Measurements from ENCODE around the gene JUNB. TPM values are rescaled to one million over a fixed set of nuclear protein-coding genes. Genes with fewer than 3 reads are reported as not detected.

Gene JUNB
- total and polyA plus RNA-seq, 10 of the 15 experiments (the other 5 are each of a cell fraction or from before 2014, with no cell fraction given), result 0.55 to 144 (median 68.3) TPM

DNA sequence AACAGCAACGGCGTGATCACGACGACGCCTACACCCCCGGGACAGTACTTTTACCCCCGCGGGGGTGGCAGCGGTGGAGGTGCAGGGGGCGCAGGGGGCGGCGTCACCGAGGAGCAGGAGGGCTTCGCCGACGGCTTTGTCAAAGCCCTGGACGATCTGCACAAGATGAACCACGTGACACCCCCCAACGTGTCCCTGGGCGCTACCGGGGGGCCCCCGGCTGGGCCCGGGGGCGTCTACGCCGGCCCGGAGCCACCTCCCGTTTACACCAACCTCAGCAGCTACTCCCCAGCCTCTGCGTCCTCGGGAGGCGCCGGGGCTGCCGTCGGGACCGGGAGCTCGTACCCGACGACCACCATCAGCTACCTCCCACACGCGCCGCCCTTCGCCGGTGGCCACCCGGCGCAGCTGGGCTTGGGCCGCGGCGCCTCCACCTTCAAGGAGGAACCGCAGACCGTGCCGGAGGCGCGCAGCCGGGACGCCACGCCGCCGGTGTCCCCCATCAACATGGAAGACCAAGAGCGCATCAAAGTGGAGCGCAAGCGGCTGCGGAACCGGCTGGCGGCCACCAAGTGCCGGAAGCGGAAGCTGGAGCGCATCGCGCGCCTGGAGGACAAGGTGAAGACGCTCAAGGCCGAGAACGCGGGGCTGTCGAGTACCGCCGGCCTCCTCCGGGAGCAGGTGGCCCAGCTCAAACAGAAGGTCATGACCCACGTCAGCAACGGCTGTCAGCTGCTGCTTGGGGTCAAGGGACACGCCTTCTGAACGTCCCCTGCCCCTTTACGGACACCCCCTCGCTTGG is 966 bp downstream of the JUNB start (continued):
- TF ChIP-seq, protein P1, sequence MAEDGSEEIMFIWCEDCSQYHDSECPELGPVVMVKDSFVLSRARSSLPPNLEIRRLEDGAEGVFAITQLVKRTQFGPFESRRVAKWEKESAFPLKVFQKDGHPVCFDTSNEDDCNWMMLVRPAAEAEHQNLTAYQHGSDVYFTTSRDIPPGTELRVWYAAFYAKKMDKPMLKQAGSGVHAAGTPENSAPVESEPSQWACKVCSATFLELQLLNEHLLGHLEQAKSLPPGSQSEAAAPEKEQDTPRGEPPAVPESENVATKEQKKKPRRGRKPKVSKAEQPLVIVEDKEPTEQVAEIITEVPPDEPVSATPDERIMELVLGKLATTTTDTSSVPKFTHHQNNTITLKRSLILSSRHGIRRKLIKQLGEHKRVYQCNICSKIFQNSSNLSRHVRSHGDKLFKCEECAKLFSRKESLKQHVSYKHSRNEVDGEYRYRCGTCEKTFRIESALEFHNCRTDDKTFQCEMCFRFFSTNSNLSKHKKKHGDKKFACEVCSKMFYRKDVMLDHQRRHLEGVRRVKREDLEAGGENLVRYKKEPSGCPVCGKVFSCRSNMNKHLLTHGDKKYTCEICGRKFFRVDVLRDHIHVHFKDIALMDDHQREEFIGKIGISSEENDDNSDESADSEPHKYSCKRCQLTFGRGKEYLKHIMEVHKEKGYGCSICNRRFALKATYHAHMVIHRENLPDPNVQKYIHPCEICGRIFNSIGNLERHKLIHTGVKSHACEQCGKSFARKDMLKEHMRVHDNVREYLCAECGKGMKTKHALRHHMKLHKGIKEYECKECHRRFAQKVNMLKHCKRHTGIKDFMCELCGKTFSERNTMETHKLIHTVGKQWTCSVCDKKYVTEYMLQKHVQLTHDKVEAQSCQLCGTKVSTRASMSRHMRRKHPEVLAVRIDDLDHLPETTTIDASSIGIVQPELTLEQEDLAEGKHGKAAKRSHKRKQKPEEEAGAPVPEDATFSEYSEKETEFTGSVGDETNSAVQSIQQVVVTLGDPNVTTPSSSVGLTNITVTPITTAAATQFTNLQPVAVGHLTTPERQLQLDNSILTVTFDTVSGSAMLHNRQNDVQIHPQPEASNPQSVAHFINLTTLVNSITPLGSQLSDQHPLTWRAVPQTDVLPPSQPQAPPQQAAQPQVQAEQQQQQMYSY (CRISPR knock-in tag; IDR thresholded peaks at IDR 0.05), result no peak
- TF ChIP-seq SIN3A (IDR thresholded peaks at IDR 0.05; ENCODE audit: low read depth, low read length), result peak; percentile 72; the same call in 1 of the 2 replicates
- TF ChIP-seq CREB1 (IDR thresholded peaks at IDR 0.05; ENCODE audit: low read depth), result no peak
- no peak for TF ChIP-seq JUND (IDR thresholded peaks at IDR 0.05; ENCODE audit: low read depth, low read length)
- 0 out of 2 replicates have a peak, but pooled peaks have one; percentile 10 for TF ChIP-seq CHD2 (IDR thresholded peaks at IDR 0.05; ENCODE audit: borderline replicate concordance, low read depth, low read length)
- peak; percentile 96 for TF ChIP-seq NR2F1 (conservative IDR thresholded peaks at IDR 0.05)
- TF ChIP-seq, protein P2, sequence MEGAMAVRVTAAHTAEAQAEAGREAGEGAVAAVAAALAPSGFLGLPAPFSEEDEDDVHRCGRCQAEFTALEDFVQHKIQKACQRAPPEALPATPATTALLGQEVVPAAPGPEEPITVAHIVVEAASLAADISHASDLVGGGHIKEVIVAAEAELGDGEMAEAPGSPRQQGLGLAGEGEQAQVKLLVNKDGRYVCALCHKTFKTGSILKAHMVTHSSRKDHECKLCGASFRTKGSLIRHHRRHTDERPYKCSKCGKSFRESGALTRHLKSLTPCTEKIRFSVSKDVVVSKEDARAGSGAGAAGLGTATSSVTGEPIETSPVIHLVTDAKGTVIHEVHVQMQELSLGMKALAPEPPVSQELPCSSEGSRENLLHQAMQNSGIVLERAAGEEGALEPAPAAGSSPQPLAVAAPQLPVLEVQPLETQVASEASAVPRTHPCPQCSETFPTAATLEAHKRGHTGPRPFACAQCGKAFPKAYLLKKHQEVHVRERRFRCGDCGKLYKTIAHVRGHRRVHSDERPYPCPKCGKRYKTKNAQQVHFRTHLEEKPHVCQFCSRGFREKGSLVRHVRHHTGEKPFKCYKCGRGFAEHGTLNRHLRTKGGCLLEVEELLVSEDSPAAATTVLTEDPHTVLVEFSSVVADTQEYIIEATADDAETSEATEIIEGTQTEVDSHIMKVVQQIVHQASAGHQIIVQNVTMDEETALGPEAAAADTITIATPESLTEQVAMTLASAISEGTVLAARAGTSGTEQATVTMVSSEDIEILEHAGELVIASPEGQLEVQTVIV (IDR thresholded peaks at IDR 0.05; ENCODE audit: borderline replicate concordance, partially characterized antibody), result no peak
- no peak for TF ChIP-seq BCL11A (IDR thresholded peaks at IDR 0.05; ENCODE audit: low read depth, low read length)
- TF ChIP-seq, protein P3, sequence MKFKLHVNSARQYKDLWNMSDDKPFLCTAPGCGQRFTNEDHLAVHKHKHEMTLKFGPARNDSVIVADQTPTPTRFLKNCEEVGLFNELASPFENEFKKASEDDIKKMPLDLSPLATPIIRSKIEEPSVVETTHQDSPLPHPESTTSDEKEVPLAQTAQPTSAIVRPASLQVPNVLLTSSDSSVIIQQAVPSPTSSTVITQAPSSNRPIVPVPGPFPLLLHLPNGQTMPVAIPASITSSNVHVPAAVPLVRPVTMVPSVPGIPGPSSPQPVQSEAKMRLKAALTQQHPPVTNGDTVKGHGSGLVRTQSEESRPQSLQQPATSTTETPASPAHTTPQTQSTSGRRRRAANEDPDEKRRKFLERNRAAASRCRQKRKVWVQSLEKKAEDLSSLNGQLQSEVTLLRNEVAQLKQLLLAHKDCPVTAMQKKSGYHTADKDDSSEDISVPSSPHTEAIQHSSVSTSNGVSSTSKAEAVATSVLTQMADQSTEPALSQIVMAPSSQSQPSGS (IDR thresholded peaks at IDR 0.05; ENCODE audit: low read length), result no peak
- TF ChIP-seq STAT3 (IDR thresholded peaks at IDR 0.05; ENCODE audit: low read depth, low read length), result no peak
- no peak for TF ChIP-seq ETV6 (conservative IDR thresholded peaks at IDR 0.05 in 1 of 2, IDR thresholded peaks at IDR 0.05 in 1 of 2; ENCODE audit: borderline replicate concordance in 1 of 2, low read depth in 1 of 2)
- TF ChIP-seq MYC (IDR thresholded peaks at IDR 0.05; ENCODE audit: insufficient read depth, insufficient read length, insufficient replicate concordance, low read length, severe bottlenecking), result no peak
- peak; percentile 40; the same call in 1 of the 2 replicates for TF ChIP-seq SPI1 (IDR thresholded peaks at IDR 0.05; ENCODE audit: borderline replicate concordance, insufficient read depth, low read depth, low read length)
- peak; percentile 80 for TF ChIP-seq NR2C1 (IDR thresholded peaks at IDR 0.05)
- no peak for TF ChIP-seq IKZF2 (IDR thresholded peaks at IDR 0.05)
- TF ChIP-seq SMAD5 (IDR thresholded peaks at IDR 0.05; ENCODE audit: low read depth), result no peak; the same call in 1 of the 2 replicates
- no peak for TF ChIP-seq EZH2 (IDR thresholded peaks at IDR 0.05; ENCODE audit: borderline replicate concordance, control insufficient read depth, low read depth, low read length)
- no peak for TF ChIP-seq IRF4 (IDR thresholded peaks at IDR 0.05; ENCODE audit: low read depth, low read length)
- TF ChIP-seq FOS (IDR thresholded peaks at IDR 0.05; ENCODE audit: borderline replicate concordance, extremely low read depth, insufficient read length), result no peak
- TF ChIP-seq, protein P4, sequence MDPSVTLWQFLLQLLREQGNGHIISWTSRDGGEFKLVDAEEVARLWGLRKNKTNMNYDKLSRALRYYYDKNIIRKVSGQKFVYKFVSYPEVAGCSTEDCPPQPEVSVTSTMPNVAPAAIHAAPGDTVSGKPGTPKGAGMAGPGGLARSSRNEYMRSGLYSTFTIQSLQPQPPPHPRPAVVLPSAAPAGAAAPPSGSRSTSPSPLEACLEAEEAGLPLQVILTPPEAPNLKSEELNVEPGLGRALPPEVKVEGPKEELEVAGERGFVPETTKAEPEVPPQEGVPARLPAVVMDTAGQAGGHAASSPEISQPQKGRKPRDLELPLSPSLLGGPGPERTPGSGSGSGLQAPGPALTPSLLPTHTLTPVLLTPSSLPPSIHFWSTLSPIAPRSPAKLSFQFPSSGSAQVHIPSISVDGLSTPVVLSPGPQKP (IDR thresholded peaks at IDR 0.05; ENCODE audit: low read depth, low read length), result peak; percentile 61
- peak; percentile 50; the same call in 1 of the 2 replicates for TF ChIP-seq IKZF1 (conservative IDR thresholded peaks at IDR 0.05)

Data from GM12878 (cell line).